Activated CD4-positive, alpha-beta memory T cell treated with anti-CD3 and anti-CD28 coated beads, Interleukin-2, amount 10 ng/mL, durations not matched to agents 7 days and 5 days (primary cell): ENCODE measurements around the gene NAV2. TPM values are rescaled to one million over a fixed set of nuclear protein-coding genes. Genes with fewer than 3 reads are reported as not detected.
"Not testable (repeated sequence)": the region's sequence is repeated elsewhere in the genome, so short reads cannot be mapped to it uniquely, and the experiment has no call there.

Experiments
- CTCF ChIA-PET: fragments of 350-600 bp; sonication (Branson Sonifier 250); formaldehyde crosslinking; loops from one replicate; lab custom pipeline; 2021; ENCODE audit warnings: antibody characterized with exemption, inconsistent platforms; lab: Charles Lee
- POLR2A ChIA-PET: fragments of 350-600 bp; sonication (Branson Sonifier 250); formaldehyde crosslinking; loops from one replicate; lab custom pipeline; 2021; ENCODE audit warnings: antibody characterized with exemption; lab: Charles Lee
- DNase-seq: peaks from one replicate; pipeline ENCODE4 v3.0.0-alpha.2; 2020
- H3K27ac Mint-ChIP-seq: one replicate; pipeline ENCODE4 v1.8.0; 2021; ENCODE audit warnings: mild to moderate bottlenecking, mixed read lengths
- H3K27me3 Mint-ChIP-seq: one replicate; pipeline ENCODE4 v1.8.0; 2021; ENCODE audit warnings: mixed read lengths
- H3K36me3 Mint-ChIP-seq: one replicate; pipeline ENCODE4 v1.8.0; 2021; ENCODE audit warnings: low read depth, mixed read lengths
- H3K4me1 Mint-ChIP-seq: one replicate; pipeline ENCODE4 v1.8.0; 2021; ENCODE audit warnings: mixed read lengths
- H3K4me3 Mint-ChIP-seq: one replicate; pipeline ENCODE4 v1.8.0; 2021; ENCODE audit warnings: mild to moderate bottlenecking, mixed read lengths
- H3K9me3 Mint-ChIP-seq: one replicate; pipeline ENCODE4 v1.8.0; 2021; ENCODE audit warnings: mixed read lengths
- total RNA-seq, 2 experiments: library from RNA; stranded (reverse); gene quantifications; one replicate each; pipeline ENCODE4 v1.2.3, GENCODE V29; 2021

NAV2 gene
- total RNA-seq, 2 experiments from 2014 or later: 0.53 to 0.70 TPM

GRCh38 chr11:19959210-19959609, 246.6 kb downstream of the NAV2 start:
- no peak overlapping the region for H3K4me3 Mint-ChIP-seq
- H3K27ac Mint-ChIP-seq: no peak overlapping the region
- H3K4me1 Mint-ChIP-seq: peaks cover 12% of the 10 kb centered on the region
- peaks cover 22% of the 10 kb centered on the region for H3K27me3 Mint-ChIP-seq
- ChIA-PET CTCF (no interaction called here), POLR2A (no interaction called here)
- DNase-seq: no peak
- H3K36me3 Mint-ChIP-seq: no peaks in the 10 kb centered on the region
- no peaks in the 10 kb centered on the region for H3K9me3 Mint-ChIP-seq

GRCh38 chr11:19959648-19960059, 247.0 kb downstream of the NAV2 start:
- H3K27ac Mint-ChIP-seq: no peak overlapping the region
- no peaks in the 10 kb centered on the region for H3K9me3 Mint-ChIP-seq
- H3K36me3 Mint-ChIP-seq: no peaks in the 10 kb centered on the region
- CTCF ChIA-PET: no interaction called here
- H3K4me1 Mint-ChIP-seq: peaks cover 14% of the 10 kb centered on the region
- H3K27me3 Mint-ChIP-seq: peaks cover 22% of the 10 kb centered on the region
- H3K4me3 Mint-ChIP-seq: no peak overlapping the region
- POLR2A ChIA-PET: no interaction called here
- no peak for DNase-seq

- H3K4me1 Mint-ChIP-seq: peaks cover 16% of the 10 kb centered on the region
- H3K9me3 Mint-ChIP-seq, DNase-seq, POLR2A ChIA-PET, CTCF ChIA-PET, H3K4me3 Mint-ChIP-seq, H3K36me3 Mint-ChIP-seq, H3K27ac Mint-ChIP-seq: not testable (repeated sequence)
- H3K27me3 Mint-ChIP-seq: peaks cover 25% of the 10 kb centered on the region
These were observed 247.8 kb downstream of the NAV2 start for GRCh38 chr11:19960410-19960809.

GRCh38 chr11:19961225-19961624, 248.6 kb downstream of the NAV2 start:
- H3K4me3 Mint-ChIP-seq: no peak overlapping the region
- peaks cover 29% of the 10 kb centered on the region for H3K27me3 Mint-ChIP-seq
- no peak overlapping the region for H3K27ac Mint-ChIP-seq
- peaks cover 16% of the 10 kb centered on the region for H3K4me1 Mint-ChIP-seq
- DNase-seq: no peak
- POLR2A ChIA-PET: no interaction called here
- CTCF ChIA-PET: interaction anchor here (0.8 kb wide), 1 partner anchor 10 kb away, joined by 3 read pairs; no protein-coding TSS in a partner anchor
- no peaks in the 10 kb centered on the region for H3K9me3 Mint-ChIP-seq
- no peaks in the 10 kb centered on the region for H3K36me3 Mint-ChIP-seq

DNA sequence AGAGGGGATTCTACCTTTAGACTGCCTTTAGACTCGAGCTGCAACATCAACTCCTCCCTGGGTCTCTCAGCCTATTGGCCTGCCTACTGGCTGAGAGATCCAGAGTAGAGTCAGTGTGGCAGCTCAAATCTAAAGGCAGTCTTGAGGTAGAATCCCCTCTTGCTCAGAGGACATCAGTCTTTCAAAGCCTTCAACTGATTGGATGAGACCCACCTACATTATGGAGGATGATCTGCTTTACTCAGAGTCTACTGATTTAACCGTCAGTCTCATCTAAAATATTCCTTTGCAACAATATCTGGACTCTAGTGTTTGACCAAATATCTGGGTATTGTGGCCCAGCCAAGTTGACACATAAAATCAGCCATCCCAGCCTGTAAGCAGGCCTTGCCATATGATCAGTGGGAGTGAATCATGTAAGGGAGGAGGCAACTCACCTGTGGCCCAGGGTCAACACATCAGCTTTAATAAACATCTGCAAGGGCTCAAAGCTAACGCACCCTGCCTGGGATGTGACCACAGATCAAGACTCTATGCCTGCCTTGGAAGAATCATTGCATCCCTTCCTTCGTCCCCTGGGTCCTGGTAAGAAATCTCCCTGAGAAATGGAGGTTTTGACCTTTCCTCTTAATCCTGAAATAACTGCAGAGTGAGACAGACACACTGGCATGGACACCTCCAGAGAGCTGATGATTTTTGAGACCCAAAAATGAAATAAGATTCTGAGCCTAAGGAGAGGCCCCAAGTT, 249.6 kb downstream of the NAV2 start:
- H3K27ac Mint-ChIP-seq: no peak overlapping the region
- peaks cover 16% of the 10 kb centered on the region for H3K4me1 Mint-ChIP-seq
- CTCF ChIA-PET: interaction anchor here (2.7 kb wide), 1 partner anchor 10 kb away, joined by 18 read pairs; no protein-coding TSS in a partner anchor
- H3K36me3 Mint-ChIP-seq: no peaks in the 10 kb centered on the region
- DNase-seq: no peak
- POLR2A ChIA-PET: no interaction called here
- no peak overlapping the region for H3K4me3 Mint-ChIP-seq
- no peaks in the 10 kb centered on the region for H3K9me3 Mint-ChIP-seq
- peaks cover 35% of the 10 kb centered on the region for H3K27me3 Mint-ChIP-seq

GRCh38 chr11:19962801-19963175, 250.2 kb downstream of the NAV2 start:
- Mint-ChIP-seq H3K27me3 (peaks cover 36% of the 10 kb centered on the region), H3K36me3 (no peaks in the 10 kb centered on the region)
- CTCF ChIA-PET: interaction anchor here (2.7 kb wide), 1 partner anchor 11 kb away, joined by 18 read pairs; no protein-coding TSS in a partner anchor

GRCh38 chr11:19963697-19964387, 251.2 kb downstream of the NAV2 start:
- Mint-ChIP-seq H3K36me3 (no peaks in the 10 kb centered on the region), H3K4me3 (no peak overlapping the region), H3K4me1 (peaks cover 16% of the 10 kb centered on the region), H3K27ac (no peak overlapping the region), H3K9me3 (no peaks in the 10 kb centered on the region), H3K27me3 (peaks cover 41% of the 10 kb centered on the region)
- ChIA-PET POLR2A (no interaction called here), CTCF (interaction anchor here (0.8 to 2.7 kb wide), 2 partner anchors 12 to 168 kb away, joined by 3 to 18 read pairs; no protein-coding TSS in a partner anchor)
- peak; percentile 33 for DNase-seq

More at GRCh38 chr11:19962801-19963175, 250.2 kb downstream of the NAV2 start:
- Mint-ChIP-seq H3K27ac (no peak overlapping the region), H3K4me3 (no peak overlapping the region), H3K4me1 (peaks cover 16% of the 10 kb centered on the region), H3K9me3 (no peaks in the 10 kb centered on the region)
- no peak for DNase-seq
- POLR2A ChIA-PET: no interaction called here

DNA sequence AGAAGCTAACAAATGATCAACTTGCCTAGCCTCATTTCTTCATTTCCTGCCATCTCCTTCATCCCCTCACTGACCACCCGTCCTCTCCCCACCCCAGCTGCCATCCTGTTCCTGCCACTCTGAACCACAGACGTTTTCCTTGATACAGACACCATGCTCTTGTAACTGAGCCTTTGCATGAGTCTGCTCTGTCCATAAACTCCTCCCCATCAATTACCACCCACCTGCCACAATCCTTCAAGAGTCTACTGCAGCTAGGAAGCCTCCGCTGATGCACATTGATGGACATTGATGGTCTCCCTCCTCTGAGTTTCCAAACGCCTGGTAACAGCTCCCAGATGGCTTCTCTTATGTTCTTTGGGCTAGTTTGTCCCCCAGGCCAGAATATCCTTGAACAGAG, 253.8 kb downstream of the NAV2 start:
- Mint-ChIP-seq H3K27me3 (peaks cover 43% of the 10 kb centered on the region), H3K36me3 (no peaks in the 10 kb centered on the region), H3K27ac (no peak overlapping the region), H3K4me1 (peaks cover 21% of the 10 kb centered on the region), H3K4me3 (no peak overlapping the region), H3K9me3 (no peaks in the 10 kb centered on the region)
- ChIA-PET CTCF (interaction anchor here (1.5 kb wide), 1 partner anchor 27 kb away, joined by 3 read pairs; no protein-coding TSS in a partner anchor), POLR2A (no interaction called here)
- no peak for DNase-seq

DNA sequence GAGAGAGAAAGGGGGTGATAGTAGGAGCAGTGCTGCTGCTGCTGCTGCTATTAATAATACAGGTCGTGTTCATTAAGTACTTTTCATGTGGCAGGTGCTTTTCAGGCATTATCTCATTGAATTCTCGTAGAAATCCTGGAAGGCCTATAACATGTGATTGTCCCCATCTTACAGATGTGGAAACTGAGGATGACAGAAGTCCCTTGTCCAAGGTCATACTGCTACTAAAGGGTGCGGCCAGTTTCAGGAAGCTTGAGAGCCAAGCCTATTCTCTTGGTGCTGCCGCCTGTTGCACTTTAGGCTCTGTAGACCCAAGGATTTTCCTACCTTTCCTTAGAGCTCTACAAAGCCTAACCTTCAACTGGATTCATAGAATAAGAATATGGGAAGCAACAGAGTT, 254.3 kb downstream of the NAV2 start:
- no peak overlapping the region for H3K27ac Mint-ChIP-seq
- no peaks in the 10 kb centered on the region for H3K36me3 Mint-ChIP-seq
- no peak for DNase-seq
- H3K27me3 Mint-ChIP-seq: peaks cover 44% of the 10 kb centered on the region
- no peak overlapping the region for H3K4me3 Mint-ChIP-seq
- H3K9me3 Mint-ChIP-seq: no peaks in the 10 kb centered on the region
- ChIA-PET POLR2A (no interaction called here), CTCF (interaction anchor here (1.5 kb wide), 1 partner anchor 28 kb away, joined by 3 read pairs; no protein-coding TSS in a partner anchor)
- peaks cover 21% of the 10 kb centered on the region for H3K4me1 Mint-ChIP-seq

DNA sequence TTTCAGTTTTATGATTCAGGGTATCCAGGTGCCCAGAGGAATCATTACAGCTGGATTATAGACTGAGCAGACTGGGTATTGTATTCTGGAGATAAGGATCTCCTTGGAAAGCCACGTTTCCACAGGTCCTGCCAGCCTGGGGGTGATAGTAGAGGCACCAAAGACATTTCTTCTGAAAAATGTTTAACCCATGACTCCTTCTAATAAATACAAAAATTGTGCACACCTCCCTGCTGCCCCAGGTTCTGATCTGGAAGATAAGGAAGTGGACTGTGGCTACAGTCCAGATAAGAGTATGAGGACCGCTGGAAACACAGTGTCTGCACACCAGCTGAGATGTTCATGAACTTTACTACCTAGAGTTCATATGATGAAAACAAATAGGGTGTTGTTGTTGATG, 255.2 kb downstream of the NAV2 start:
- no peaks in the 10 kb centered on the region for H3K36me3 Mint-ChIP-seq
- H3K27ac Mint-ChIP-seq: no peak overlapping the region
- POLR2A ChIA-PET: no interaction called here
- no peak overlapping the region for H3K4me3 Mint-ChIP-seq
- CTCF ChIA-PET: no interaction called here
- peaks cover 45% of the 10 kb centered on the region for H3K27me3 Mint-ChIP-seq
- no peaks in the 10 kb centered on the region for H3K9me3 Mint-ChIP-seq
- H3K4me1 Mint-ChIP-seq: peaks cover 21% of the 10 kb centered on the region
- DNase-seq: no peak

DNA sequence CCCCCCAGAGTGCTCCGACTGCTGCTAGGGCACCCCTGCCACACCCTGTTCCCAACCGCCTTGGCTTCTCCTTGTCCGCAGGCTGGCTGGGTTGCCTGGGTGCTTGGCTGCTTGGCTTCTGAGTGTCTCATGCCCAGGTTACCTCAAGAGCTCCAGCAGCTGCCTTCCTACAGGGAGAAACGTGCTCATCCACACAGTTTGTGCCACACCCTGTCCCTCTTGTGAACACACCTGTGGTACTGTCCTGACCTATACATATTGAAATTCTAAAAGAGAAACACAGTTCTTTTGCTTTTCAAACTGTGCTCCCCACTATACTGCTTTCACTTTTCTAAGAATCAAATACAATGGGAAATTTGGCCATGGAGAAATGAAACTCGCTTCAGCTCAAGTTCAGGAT, 256.2 kb downstream of the NAV2 start:
- Mint-ChIP-seq H3K4me1 (peaks cover 13% of the 10 kb centered on the region), H3K9me3 (no peaks in the 10 kb centered on the region), H3K27me3 (peaks cover 36% of the 10 kb centered on the region), H3K36me3 (no peaks in the 10 kb centered on the region), H3K4me3 (no peak overlapping the region), H3K27ac (no peak overlapping the region)
- DNase-seq: no peak
- POLR2A ChIA-PET: no interaction called here
- CTCF ChIA-PET: no interaction called here

GRCh38 chr11:19970944-19971343, 258.3 kb downstream of the NAV2 start:
- Mint-ChIP-seq H3K4me1 (peaks cover 5% of the 10 kb centered on the region), H3K36me3 (no peaks in the 10 kb centered on the region), H3K4me3 (no peak overlapping the region), H3K9me3 (no peaks in the 10 kb centered on the region), H3K27ac (no peak overlapping the region), H3K27me3 (peaks cover 33% of the 10 kb centered on the region)
- POLR2A ChIA-PET: no interaction called here
- no peak for DNase-seq
- CTCF ChIA-PET: no interaction called here

DNA sequence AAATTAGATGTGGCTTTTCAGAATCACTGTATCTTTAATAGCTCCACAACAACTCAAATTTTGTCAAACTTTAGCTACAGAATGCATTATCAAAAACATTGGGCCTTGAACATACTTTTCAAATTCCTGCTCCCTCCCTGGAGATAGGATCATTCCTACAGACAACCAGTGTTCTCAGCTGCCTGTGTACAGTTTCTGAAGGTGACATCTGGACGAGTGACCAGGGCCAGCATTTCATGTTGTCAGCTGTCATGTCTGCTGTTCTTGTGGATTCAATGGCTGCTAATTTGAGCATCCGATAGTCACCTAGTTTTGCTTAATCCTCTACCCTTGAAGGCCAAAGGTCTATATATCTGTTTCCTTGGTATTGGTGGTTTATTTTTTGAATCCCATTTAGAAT, 259.5 kb downstream of the NAV2 start:
- Mint-ChIP-seq H3K36me3 (no peaks in the 10 kb centered on the region), H3K27ac (no peak overlapping the region), H3K27me3 (peaks cover 32% of the 10 kb centered on the region), H3K9me3 (no peaks in the 10 kb centered on the region), H3K4me1 (peaks cover 5% of the 10 kb centered on the region), H3K4me3 (no peak overlapping the region)
- ChIA-PET POLR2A (interaction anchor here (0.8 kb wide), 1 partner anchor 36 kb away, joined by 3 read pairs; no protein-coding TSS in a partner anchor), CTCF (no interaction called here)
- no peak for DNase-seq
